ENCODE results near the gene CACNG4. TPM values are rescaled to one million over a fixed set of nuclear protein-coding genes. Genes with fewer than 3 reads are reported as not detected.

CACNG4 gene
- total and polyA plus RNA-seq, 12 donors, result 0.11 to 2.4 (median 0.88) TPM; not detected in 4

DNA sequence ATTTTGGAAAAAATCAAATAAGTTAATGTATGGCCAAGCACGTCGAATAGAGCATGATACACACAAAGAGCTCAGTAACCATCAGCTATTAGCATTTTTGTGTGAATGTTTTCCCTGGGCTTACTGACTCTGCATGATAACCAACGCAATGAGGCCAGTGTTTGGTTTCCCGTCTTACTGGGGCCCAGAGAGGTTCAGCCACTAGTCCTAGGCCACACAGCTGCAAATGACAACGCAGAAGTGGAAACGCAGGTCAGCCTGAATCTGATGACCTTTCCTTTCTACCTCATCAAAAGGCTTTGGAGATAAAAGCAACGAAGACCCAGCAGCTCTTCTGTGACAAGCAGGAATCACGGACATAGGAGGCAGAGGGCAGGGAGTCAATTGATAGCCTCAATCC lies 7.2 kb upstream of the CACNG4 start:
- Histone ChIP-seq H3K36me3 (replicated peaks in 1 of 2) (no peaks in the 10 kb centered on the region), H3K4me1 (replicated peaks in 1 of 2) (no peaks in the 10 kb centered on the region), H3K27me3 (no peaks in the 10 kb centered on the region), H3K4me3 (no peak overlapping the region), H3K27ac (no peak overlapping the region), H3K9me3 (replicated peaks in 1 of 3) (no peaks in the 10 kb centered on the region)
- TF ChIP-seq, protein P1, sequence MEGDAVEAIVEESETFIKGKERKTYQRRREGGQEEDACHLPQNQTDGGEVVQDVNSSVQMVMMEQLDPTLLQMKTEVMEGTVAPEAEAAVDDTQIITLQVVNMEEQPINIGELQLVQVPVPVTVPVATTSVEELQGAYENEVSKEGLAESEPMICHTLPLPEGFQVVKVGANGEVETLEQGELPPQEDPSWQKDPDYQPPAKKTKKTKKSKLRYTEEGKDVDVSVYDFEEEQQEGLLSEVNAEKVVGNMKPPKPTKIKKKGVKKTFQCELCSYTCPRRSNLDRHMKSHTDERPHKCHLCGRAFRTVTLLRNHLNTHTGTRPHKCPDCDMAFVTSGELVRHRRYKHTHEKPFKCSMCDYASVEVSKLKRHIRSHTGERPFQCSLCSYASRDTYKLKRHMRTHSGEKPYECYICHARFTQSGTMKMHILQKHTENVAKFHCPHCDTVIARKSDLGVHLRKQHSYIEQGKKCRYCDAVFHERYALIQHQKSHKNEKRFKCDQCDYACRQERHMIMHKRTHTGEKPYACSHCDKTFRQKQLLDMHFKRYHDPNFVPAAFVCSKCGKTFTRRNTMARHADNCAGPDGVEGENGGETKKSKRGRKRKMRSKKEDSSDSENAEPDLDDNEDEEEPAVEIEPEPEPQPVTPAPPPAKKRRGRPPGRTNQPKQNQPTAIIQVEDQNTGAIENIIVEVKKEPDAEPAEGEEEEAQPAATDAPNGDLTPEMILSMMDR (IDR thresholded peaks at IDR 0.05), result no peak
- no peak for TF ChIP-seq POLR2A (IDR thresholded peaks at IDR 0.05)
- 83 to 90% (median 85%) methylated on average over 8 of the region's 8 CpGs for WGBS, 4 donors
- intact Hi-C loops (cut with DNase I), result no loop called here
- no peak for DNase-seq

DNA sequence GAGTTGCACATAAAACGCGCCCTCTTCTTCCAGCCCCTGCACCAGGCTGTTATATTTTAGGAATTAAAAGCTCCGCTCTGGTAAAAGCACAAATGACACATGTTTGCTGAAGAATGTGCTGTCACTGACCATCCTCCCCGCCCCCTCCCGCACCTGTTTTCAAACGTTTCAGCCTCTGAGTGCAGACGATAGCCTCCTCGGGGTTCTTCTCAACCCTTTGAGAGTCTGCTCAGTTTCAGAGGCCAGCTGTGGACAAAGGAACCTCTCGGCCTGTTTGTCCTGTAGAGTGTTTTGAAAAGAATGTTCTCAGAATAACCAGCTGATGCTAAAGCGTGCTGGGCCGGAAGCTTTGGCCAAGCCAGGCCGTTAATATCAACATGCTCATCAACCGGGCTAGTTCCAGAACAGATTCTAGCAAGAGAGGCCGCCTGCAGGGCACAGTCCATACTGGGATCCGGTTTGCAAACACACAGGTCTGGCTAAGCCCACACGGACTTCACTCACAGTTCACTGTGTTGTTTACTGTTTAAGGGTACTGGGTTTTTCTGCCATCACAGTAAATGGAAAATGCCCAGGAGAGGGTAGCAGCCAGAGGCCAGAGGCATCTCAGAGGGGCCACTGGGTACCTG lies 6.4 kb upstream of the CACNG4 start:
- WGBS, 4 donors, result 66 to 70% (median 68%) methylated on average over 14 to 16 of the region's 16 CpGs
- DNase-seq, result no peak
- Histone ChIP-seq H3K27ac (no peak overlapping the region), H3K4me3 (no peak overlapping the region), H3K9me3 (replicated peaks in 1 of 3) (no peaks in the 10 kb centered on the region), H3K4me1 (replicated peaks in 1 of 2) (no peaks in the 10 kb centered on the region), H3K27me3 (no peaks in the 10 kb centered on the region), H3K36me3 (replicated peaks in 1 of 2) (no peaks in the 10 kb centered on the region)
- TF ChIP-seq, protein P1 (IDR thresholded peaks at IDR 0.05), result no peak
- no peak for TF ChIP-seq POLR2A (IDR thresholded peaks at IDR 0.05)
- intact Hi-C loops (cut with DNase I), result no loop called here

DNA sequence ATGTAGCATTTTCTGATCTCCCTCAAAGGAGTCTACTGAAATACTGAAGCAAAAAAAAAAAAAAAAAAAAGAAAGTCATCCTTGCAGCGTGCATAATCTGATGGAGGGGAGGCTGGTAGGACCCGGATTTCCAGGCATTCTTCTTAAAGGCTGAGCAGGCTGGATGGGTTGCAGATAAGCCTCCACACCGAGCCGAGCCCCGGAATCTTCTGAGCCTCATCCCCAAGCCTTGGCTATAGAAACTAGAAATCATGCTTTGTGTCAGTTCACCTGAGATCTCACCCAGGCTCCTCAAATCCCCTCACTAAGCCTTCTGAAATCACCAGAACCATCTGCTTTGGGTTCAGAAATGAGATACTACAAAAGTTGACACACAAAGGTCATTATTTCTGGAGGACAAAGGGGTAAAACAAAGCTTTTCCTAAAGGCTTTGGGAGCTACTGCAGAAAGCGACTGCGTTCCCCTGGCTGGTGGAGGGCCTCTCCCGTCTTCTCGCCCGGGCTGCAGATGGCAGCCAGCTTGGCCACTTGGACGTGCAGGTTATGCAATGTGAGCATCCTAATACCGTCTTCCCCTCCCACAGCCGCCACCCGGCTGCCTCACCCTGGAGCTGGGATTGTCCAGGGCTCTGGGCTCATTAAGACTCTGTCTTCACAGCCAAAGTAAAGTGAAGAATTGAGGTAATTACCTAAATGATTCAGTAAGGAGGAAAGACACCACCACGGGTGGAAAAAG lies 4.7 kb upstream of the CACNG4 start:
- no peak for DNase-seq

DNA sequence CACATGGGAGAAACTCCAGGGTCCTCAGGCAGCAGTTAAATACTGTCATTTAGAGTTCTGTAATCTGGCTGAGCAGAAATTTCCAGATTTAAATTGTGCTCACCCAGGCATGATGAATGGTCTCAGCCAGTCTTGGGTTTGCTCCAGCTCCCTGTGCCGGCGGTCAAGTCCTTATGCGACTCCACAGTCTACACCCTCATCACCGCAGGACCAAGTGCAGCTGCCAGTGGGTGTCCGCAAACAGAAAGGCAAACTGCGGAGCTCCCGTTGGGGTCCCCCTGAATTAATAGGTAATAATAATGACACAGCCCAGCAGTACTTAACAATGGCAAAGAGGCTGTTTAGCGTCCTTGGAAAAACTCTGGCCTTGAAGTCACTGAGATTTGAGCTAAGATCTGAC lies 3.9 kb upstream of the CACNG4 start:
- no peak for TF ChIP-seq POLR2A (IDR thresholded peaks at IDR 0.05)
- TF ChIP-seq, protein P1 (IDR thresholded peaks at IDR 0.05), result no peak
- Histone ChIP-seq H3K27me3 (peaks cover 4% of the 10 kb centered on the region), H3K4me3 (no peak overlapping the region), H3K9me3 (replicated peaks in 1 of 3) (no peaks in the 10 kb centered on the region), H3K27ac (no peak overlapping the region), H3K4me1 (replicated peaks in 1 of 2) (peaks cover 5 to 8% of the 10 kb centered on the region in 2 donors), H3K36me3 (replicated peaks in 1 of 2) (no peaks in the 10 kb centered on the region)
- intact Hi-C loops (cut with DNase I), result no loop called here
- 55 to 74% (median 65%) methylated on average over 7 to 8 of the region's 8 CpGs for WGBS, 4 donors
- no peak for DNase-seq

More for the DNA sequence above, 4.7 kb upstream of the CACNG4 start:
- H3K4me1 ChIP-seq (replicated peaks in 1 of 2), result peaks cover 0 to under 1% of the 10 kb centered on the region in 2 donors
- no peak for TF ChIP-seq POLR2A (IDR thresholded peaks at IDR 0.05)
- TF ChIP-seq, protein P1 (IDR thresholded peaks at IDR 0.05), result no peak
- H3K9me3 ChIP-seq (replicated peaks in 1 of 3), result no peaks in the 10 kb centered on the region
- intact Hi-C loops (cut with DNase I), result no loop called here
- WGBS, 4 donors, result 86 to 91% (median 89%) methylated on average over 15 of the region's 15 CpGs
- H3K27ac ChIP-seq, result no peak overlapping the region
- peaks cover 4% of the 10 kb centered on the region for H3K27me3 ChIP-seq
- H3K36me3 ChIP-seq (replicated peaks in 1 of 2), result no peaks in the 10 kb centered on the region
- H3K4me3 ChIP-seq, result no peak overlapping the region
